HG02885 (cell line): ENCODE results near the gene FLAD1.
"Not testable (repeated sequence)": the region's sequence is repeated elsewhere in the genome, so short reads cannot be mapped to it uniquely, and the experiment has no call there.

Experiments
- ATAC-seq: cut with Tn5 transposase; IDR thresholded peaks from one replicate; pipeline ENCODE4 v1.9.1; 2021; ENCODE audit warnings: mild to moderate bottlenecking; ENCODE audit not compliant: unreplicated experiment, poor library complexity

FLAD1 gene

DNA sequence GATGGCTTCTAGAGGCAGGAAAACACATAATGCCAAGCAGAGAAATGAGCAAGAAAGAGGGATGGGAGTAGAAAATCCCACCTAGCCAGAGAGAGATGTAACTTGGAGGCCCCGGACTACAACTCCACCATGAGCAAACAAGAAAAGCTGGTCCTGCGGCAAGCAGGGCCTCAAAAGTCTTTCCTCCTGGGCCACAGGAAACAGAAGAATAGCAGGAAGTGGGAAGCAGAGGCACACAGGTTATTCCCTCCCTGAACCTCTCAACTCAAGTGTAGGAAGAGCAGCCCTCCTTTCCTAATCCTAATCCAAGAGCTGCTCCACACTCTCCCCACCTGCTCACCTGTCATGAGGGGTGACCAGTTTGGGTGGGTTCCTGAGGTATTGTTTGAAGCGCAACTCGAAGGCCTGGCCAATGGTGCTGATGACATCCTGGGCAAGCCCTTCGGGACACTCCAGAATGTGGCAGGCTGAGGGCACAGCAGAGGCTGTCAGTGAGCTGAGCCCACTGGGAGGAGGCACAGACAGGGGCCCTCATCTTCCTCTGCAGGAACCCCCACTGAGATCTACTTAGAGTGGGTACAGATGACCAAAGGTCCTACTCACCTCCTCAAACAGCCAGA lies 15.7 kb upstream of the FLAD1 start:
- no peak for ATAC-seq

DNA sequence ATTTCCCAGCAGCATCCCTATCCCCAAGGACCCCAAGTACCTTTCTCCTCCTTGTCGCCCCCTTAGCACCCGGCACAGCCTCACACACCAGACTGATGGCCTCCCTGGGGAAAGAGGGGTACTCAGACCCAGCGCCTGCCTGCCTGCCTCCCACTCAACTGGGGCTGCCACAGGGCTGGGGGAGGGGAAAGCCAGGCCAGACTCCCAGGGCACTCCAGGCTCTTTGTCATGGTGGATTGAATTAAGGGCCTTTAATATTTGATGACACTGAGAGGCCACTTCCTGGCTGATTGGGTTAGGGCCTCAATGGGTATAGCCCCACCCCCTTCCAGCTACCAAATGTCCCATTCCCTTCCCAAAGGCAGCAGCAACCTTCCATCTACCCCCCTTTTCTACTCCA lies 14.4 kb upstream of the FLAD1 start:
- no peak for ATAC-seq

GRCh38 chr1:154969246-154969645 lies 13.9 kb upstream of the FLAD1 start:
- ATAC-seq: no peak

- ATAC-seq: no peak
These were observed 13.2 kb upstream of the FLAD1 start for GRCh38 chr1:154969860-154970452.

- no peak for ATAC-seq
These were observed 12.4 kb upstream of the FLAD1 start, which contains the start of gene SHC1 for GRCh38 chr1:154970631-154971340. TSS of gene SHC1 (minus strand) at chr1:154970747. CDS start at chr1:154970526, 221 bp downstream.

DNA sequence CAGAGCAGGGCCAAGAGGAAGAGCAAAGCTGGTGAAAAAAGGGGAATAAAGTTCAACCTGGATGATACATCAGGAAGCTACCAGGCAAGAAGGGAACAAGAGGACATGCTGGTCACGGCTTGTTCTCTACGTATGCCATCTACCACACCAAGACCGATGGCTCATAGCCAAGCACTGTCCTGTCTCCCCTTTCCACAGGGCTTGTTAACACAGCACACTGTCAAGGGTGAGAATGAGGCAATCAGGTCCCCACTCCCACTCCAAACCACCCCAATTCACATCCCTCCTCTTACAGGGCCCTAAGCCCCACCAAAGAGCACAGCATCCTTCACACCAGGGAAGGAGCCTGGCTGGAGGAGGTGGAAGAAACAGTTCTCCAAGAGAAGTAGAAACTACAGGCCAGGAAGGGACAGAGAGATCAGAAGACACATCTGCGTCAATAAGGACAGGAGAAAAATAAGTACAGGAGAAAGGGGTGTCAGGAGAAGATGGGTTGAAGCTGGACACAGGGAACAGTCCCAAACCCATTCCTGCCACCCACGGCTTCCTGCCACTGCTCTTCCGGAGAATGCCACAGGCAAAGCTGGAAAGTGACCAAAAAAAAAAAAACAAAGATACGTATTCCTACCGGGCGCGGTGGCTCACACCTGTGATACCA lies 11.7 kb upstream of the FLAD1 start:
- ATAC-seq: no peak

- ATAC-seq: no peak
These were observed 11.0 kb upstream of the FLAD1 start for GRCh38 chr1:154972213-154972516.

DNA sequence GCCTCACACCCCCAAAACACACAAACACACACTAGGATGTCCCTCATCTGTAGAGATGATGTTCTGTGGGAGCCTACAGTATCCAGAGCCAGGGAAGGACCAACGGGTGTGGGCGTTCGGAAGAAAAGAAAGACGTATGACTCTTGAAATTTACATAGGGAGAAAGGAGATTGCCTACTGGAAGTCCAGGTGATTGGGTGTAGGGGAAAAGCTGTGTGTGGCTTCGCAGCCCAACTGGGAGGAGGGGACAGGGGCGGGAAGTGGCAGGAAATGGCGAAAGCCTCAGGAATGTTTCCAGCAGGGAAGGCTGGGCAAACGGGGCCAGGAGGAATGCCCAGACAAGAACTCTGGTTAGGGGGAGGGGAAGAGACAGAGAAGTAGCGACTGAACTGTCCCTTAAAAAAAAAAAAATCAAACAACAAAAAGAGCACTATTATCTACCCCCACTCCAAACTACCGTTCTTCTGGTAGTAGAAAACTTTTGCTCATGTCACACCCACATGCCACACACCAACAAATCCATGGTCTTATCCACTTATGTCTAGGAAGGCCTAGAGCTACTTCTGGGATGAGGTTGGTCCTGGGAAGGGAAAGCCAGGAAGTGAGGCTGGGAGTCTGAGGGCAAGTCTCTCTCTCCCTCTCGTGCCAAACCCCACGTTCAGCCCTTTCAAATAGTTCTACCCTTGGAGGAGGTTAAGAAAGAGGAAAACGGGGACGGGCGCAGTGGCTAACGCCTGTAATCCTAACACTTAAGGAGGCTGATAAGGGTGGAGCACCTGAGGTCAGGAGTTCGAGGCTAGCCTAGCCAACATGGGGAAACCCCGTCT lies 10.4 kb upstream of the FLAD1 start:
- no peak for ATAC-seq

- ATAC-seq: peak; percentile 15
These were observed 9.6 kb upstream of the FLAD1 start for GRCh38 chr1:154973344-154974101.

DNA sequence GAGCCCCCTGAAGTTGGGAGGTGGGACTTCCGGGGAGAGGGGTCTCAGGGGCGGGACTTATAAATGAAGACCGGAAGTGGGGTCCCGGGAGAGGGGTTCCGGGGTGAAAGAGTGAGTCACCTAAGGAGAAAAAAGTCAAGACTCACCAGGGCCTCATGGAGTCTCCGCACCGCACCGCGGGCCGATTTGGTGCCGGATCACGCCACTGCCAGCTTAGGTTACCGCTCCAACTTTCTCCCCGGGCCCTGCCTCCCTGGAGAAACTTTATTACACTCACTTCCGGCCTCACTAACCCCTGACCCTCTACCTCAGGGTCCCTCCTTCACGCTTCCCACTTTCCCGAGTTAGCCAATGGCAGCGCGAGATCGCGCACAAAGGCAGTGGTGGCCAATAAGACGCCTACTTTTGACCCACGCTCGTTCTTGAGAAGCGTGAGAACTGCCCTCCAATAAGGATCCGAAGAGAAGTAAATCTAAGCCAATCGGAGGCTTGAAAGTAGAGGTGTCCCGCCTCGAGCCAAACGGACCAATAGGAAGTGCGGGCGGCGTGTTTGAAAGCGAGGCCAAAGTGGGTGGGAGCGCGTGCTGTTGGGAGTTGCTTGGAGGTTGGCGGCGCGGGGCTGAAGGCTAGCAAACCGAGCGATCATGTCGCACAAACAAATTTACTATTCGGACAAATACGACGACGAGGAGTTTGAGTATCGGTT lies 8.9 kb upstream of the FLAD1 start, which contains the start of gene CKS1B:
Gene CKS1B, plus strand, starts transcription at position 580 of the 706 bp plus-strand sequence. Its CDS starts 65 bp downstream, at position 645.
- peak; percentile 83 for ATAC-seq

DNA sequence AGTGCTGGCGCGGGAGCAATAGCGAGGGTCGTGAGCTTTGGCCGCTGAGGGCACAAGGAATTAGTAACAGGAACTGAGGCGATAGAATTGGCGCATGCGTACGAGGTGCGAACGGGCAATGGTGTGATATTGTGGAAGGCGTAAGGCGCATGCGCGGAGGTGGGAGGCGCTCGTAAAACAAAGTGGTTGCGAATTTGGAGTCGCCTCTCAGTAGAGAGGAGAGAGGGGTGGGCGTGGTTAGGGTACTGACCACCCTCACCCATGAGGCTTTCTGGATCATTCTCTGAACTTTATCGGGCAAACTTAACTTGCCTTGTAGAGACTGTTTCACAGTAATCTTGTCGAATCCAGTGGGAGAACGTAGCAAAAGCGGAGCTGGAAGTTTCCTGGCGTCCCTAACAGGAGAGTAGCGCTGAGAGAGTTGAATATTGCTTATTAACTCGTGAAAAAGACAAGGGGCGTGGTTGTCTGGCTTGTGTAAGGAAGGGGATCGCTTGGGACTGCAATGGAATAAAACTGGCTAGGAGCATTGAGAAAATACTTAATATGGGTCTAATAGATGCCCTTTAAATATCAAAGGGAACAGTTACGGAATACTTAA lies 8.2 kb upstream of the FLAD1 start:
- peak; percentile 52 for ATAC-seq

DNA sequence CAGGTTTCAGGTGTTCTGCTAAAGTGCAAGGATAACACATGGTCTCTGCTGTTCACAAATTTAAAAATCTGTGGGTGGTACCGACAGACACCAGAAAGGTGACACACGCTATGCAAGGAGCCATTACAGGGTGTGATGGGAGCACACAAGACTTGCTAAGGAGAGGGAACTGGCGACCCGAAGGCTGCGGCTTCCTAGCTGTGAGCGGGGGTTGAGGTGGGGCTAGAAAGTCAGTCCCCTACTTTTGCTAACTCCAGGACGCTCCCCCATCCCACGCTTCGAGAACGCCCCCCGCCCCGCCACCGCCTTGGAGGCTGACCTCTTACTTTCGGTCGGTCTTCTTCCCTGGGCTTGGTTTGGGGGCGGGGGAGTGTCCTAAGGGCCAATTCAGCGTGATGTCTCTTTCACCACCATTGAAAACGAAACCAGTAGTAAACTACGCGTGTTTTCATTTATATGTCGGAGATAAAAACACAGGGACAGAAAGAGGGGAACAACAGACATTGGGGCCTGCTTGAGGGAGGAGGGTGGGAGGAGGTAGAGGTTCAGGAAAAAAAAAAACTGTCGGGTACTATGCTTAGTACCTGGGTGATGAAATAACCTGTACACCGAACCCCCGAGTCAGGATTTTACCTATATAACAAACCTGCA lies 7.6 kb upstream of the FLAD1 start:
- ATAC-seq: no peak

- not testable (repeated sequence) for ATAC-seq
These were observed 5.4 kb upstream of the FLAD1 start for GRCh38 chr1:154977762-154978161.

DNA sequence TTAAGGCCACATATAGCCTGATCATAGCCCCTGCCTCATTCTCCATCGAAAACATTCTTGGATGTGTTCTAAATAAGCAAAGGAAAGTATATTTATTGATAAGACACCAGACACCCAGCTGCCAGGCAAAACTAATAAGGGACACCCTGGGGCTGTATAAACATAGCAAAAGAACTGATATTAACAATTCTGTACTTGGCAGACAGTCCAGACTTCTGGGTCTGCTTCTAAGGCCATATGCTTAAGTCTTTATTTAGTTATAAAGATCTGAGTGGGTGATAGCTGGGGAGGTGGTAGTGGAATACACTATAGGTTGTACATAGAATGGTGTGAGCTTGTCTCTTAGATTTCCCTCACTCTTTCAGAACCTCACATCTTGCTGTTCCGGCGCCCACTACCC lies 4.8 kb upstream of the FLAD1 start:
- ATAC-seq: no peak

GRCh38 chr1:154982341-154982740 lies 803 bp upstream of the FLAD1 start:
- ATAC-seq: no peak

- ATAC-seq: no peak
These were observed 777 bp downstream of the FLAD1 start for GRCh38 chr1:154983776-154984466.

- ATAC-seq: not testable (repeated sequence)
These were observed 3.6 kb downstream of the FLAD1 start for GRCh38 chr1:154986736-154987135.

- no peak for ATAC-seq
These were observed 4.2 kb downstream of the FLAD1 start for GRCh38 chr1:154987326-154987725.
